SK-N-SH (cell line): ENCODE measurements around the gene KHNYN. TPM values are rescaled to one million over a fixed set of nuclear protein-coding genes. Genes with fewer than 3 reads are reported as not detected.

ENCODE experiments used
- CTCF ChIA-PET: fragments of 300-600, 350-600 bp; formaldehyde crosslinking; extraction: SDS; loops from one replicate; lab custom pipeline; 2021; lab: Yijun Ruan, JAX
- POLR2A ChIA-PET: fragments of 350-600 bp; sonication (Branson Sonifier 250); formaldehyde crosslinking; extraction: SDS; loops from one replicate; lab custom pipeline; 2020; ENCODE audit warnings: antibody characterized with exemption, inconsistent platforms; lab: Yijun Ruan, JAX
- DNase-seq: peaks from one replicate; pipeline ENCODE4 v3.0.0; 2012
- H2AFZ ChIP-seq: fragments of 200-600 bp; sonication (generic); 2 replicates; pipeline ENCODE4 v1.8.1; 2016; ENCODE audit warnings: antibody characterized with exemption, mild to moderate bottlenecking, low read depth
- H3F3A ChIP-seq: fragments of 200-600 bp; sonication (generic); replicated peaks from 2 replicates; pipeline ENCODE3; 2016; ENCODE audit warnings: antibody characterized with exemption, mild to moderate bottlenecking; ENCODE audit not compliant: insufficient read depth
- H3K27ac ChIP-seq, 2 experiments: fragments of 200-500 bp in 1 of 2; fragments of 200-600 bp in 1 of 2; sonication (Bioruptor generic) in 1 of 2; sonication (generic), shearing (Covaris generic) in 1 of 2; 2 replicates each; pipeline versions ENCODE4 v1.5.1 to v1.6.1; 2014 to 2016; ENCODE audit warnings: low read depth in 2 of 2, inconsistent platforms in 1 of 2, low read length in 1 of 2, mild to moderate bottlenecking in 1 of 2, mixed read lengths in 1 of 2
- H3K27me3 ChIP-seq: fragments of 200-600 bp; sonication (generic), shearing (Covaris generic); 2 replicates; pipeline ENCODE4 v1.6.1; 2016; ENCODE audit warnings: mixed run types; ENCODE audit not compliant: insufficient read depth
- H3K36me3 ChIP-seq, 2 experiments: fragments of 200-500 bp in 1 of 2; fragments of 200-600 bp in 1 of 2; sonication (Bioruptor generic) in 1 of 2; sonication (generic) in 1 of 2; replicated peaks in 1 of 2; 2 replicates each; pipeline versions ENCODE3 to v1.5.1; 2014 to 2016; ENCODE audit warnings: low read length in 1 of 2, mild to moderate bottlenecking in 1 of 2; ENCODE audit not compliant: insufficient read depth in 2 of 2, control insufficient read depth in 1 of 2
- H3K4me1 ChIP-seq, 2 experiments: fragments of 200-500 bp in 1 of 2; fragments of 200-600 bp in 1 of 2; sonication (Bioruptor generic) in 1 of 2; sonication (generic), shearing (Covaris generic) in 1 of 2; 2 replicates each; pipeline versions ENCODE4 v1.5.1 to v1.6.1; 2014 to 2016; ENCODE audit warnings: low read depth in 1 of 2, low read length in 1 of 2, mixed run types in 1 of 2; ENCODE audit not compliant: insufficient read depth in 2 of 2, control insufficient read depth in 1 of 2
- H3K4me2 ChIP-seq: fragments of 200-600 bp; sonication (generic), shearing (Covaris generic); 2 replicates; pipeline ENCODE4 v1.6.1; 2017; ENCODE audit warnings: mixed run types
- H3K4me3 ChIP-seq, 2 experiments: fragments of 200-500 bp in 1 of 2; fragments of 200-600 bp in 1 of 2; sonication (Bioruptor generic) in 1 of 2; sonication (generic), shearing (Covaris generic) in 1 of 2; 2 replicates each; pipeline versions ENCODE4 v1.5.1 to v1.8.1; 2014 to 2016; ENCODE audit warnings: low read depth in 2 of 2, inconsistent platforms in 1 of 2, low read length in 1 of 2, mild to moderate bottlenecking in 1 of 2, mixed read lengths in 1 of 2, moderate library complexity in 1 of 2
- H3K79me2 ChIP-seq: fragments of 200-600 bp; sonication (generic); 2 replicates; pipeline ENCODE4 v1.8.1; 2017; ENCODE audit warnings: mild to moderate bottlenecking; ENCODE audit not compliant: insufficient read depth
- H3K9ac ChIP-seq: fragments of 200-600 bp; sonication (generic); 2 replicates; pipeline ENCODE4 v1.6.1; 2017; ENCODE audit warnings: mixed run types
- H3K9me2 ChIP-seq: fragments of 200-600 bp; sonication (generic); 2 replicates; pipeline ENCODE4 v1.6.1; 2017; ENCODE audit warnings: mixed run types
- H3K9me3 ChIP-seq: fragments of 200-600 bp; sonication (generic); 2 replicates; pipeline ENCODE4 v1.6.1; 2017; ENCODE audit warnings: mixed run types, mild to moderate bottlenecking, moderate library complexity
- H4K20me1 ChIP-seq: fragments of 200-600 bp; sonication (generic); 2 replicates; pipeline ENCODE4 v1.6.1; 2017; ENCODE audit warnings: mild to moderate bottlenecking, mixed run types; ENCODE audit not compliant: insufficient read depth
- CHD2 ChIP-seq: fragments of 150-350 bp; IDR thresholded peaks from 2 replicates; pipeline ENCODE4 v1.6.1; 2018; ENCODE audit warnings: low read length; ENCODE audit not compliant: partially characterized antibody
- EP300 ChIP-seq, 2 experiments: IDR thresholded peaks; 2 replicates each; pipeline versions ENCODE4 v1.4.0 to v1.6.1; 2012; ENCODE audit warnings: borderline replicate concordance in 1 of 2, low read depth in 1 of 2, low read length in 1 of 2
- EZH2phosphoT487 ChIP-seq: fragments of 200-600 bp; sonication (generic); IDR thresholded peaks from 2 replicates; pipeline ENCODE4 v1.6.1; 2017; ENCODE audit warnings: low read depth, mixed run types, mild to moderate bottlenecking, antibody characterized with exemption, moderate library complexity, borderline replicate concordance
- FOXJ3 ChIP-seq: sonication (generic); formaldehyde crosslinking; IDR thresholded peaks from 2 replicates; pipeline ENCODE4 v1.5.1; 2020; ENCODE audit warnings: mild to moderate bottlenecking, missing genetic modification reagents
- FOXM1 ChIP-seq: IDR thresholded peaks from 2 replicates; pipeline ENCODE4 v1.4.0; 2012; ENCODE audit warnings: low read depth, mild to moderate bottlenecking
- GABPA ChIP-seq: IDR thresholded peaks from 2 replicates; pipeline ENCODE4 v1.4.0; 2012; ENCODE audit warnings: low read depth, mild to moderate bottlenecking
- MEF2A ChIP-seq: IDR thresholded peaks from 2 replicates; pipeline ENCODE4 v1.4.0; 2012; ENCODE audit warnings: low read depth, borderline replicate concordance
- MXI1 ChIP-seq: IDR thresholded peaks from 2 replicates; pipeline ENCODE4 v1.6.1; 2012; ENCODE audit warnings: mild to moderate bottlenecking, low read depth, low read length, improper control_type of control experiment
- NRF1 ChIP-seq: IDR thresholded peaks from 2 replicates; pipeline ENCODE4 v1.6.1; 2012; ENCODE audit warnings: low read depth, mild to moderate bottlenecking, low read length
- RAD21 ChIP-seq: IDR thresholded peaks from 2 replicates; pipeline ENCODE4 v1.6.1; 2012; ENCODE audit warnings: mild to moderate bottlenecking, low read length
- RXRA ChIP-seq: IDR thresholded peaks from 2 replicates; pipeline ENCODE4 v1.4.0; 2012; ENCODE audit warnings: low read depth, mild to moderate bottlenecking, borderline replicate concordance
- SMC3 ChIP-seq: IDR thresholded peaks from 2 replicates; pipeline ENCODE4 v1.6.1; 2012; ENCODE audit warnings: low read depth, low read length, improper control_type of control experiment
- YY1 ChIP-seq: IDR thresholded peaks from 2 replicates; pipeline ENCODE4 v1.4.0; 2012; ENCODE audit warnings: low read depth, mild to moderate bottlenecking
- ZBTB33 ChIP-seq: IDR thresholded peaks from 2 replicates; pipeline ENCODE4 v1.4.0; 2012; ENCODE audit warnings: low read depth, borderline replicate concordance
- WGBS: methylation state at CpG from one replicate; pipeline ENCODE4 v1.1.6; 2017; ENCODE audit warnings: low lambda C conversion rate; 5-methylcytosine and 5-hydroxymethylcytosine counted together
- polyA plus RNA-seq, 3 experiments: library from polyadenylated mRNA; depleted of rRNA; stranded (reverse); fragments of >200 nt; gene quantifications; 2 replicates each; pipeline ENCODE4 v1.2.3, GENCODE V29; 2012
- TF ChIP-seq, protein P1 (sequence below): IDR thresholded peaks from 2 replicates; pipeline ENCODE4 v1.4.0; 2012; ENCODE audit warnings: low read depth
- TF ChIP-seq, protein P2 (sequence below): IDR thresholded peaks from 2 replicates; pipeline ENCODE4 v1.4.0; 2012; ENCODE audit warnings: low read depth, borderline replicate concordance
- TF ChIP-seq, protein P3 (sequence below): IDR thresholded peaks from 2 replicates; pipeline ENCODE4 v1.6.1; 2012; ENCODE audit warnings: mild to moderate bottlenecking, low read depth, low read length, moderate library complexity

KHNYN gene
- polyA plus RNA-seq, 1 of the 3 experiments (the other 2 are of a cell fraction) = 18.3 TPM

- POLR2A ChIA-PET = no interaction called here
- Histone ChIP-seq H3K9ac (no peak overlapping the region), H3K9me2 (no peaks in the 10 kb centered on the region), H3K36me3 (peaks cover 0 to 6% of the 10 kb centered on the region in 2 experiments), H3K79me2 (no peaks in the 10 kb centered on the region), H3K9me3 (no peaks in the 10 kb centered on the region), H3K4me3 (no peak overlapping the region), H2AFZ (no peak overlapping the region), H4K20me1 (no peaks in the 10 kb centered on the region), H3K4me2 (no peak overlapping the region), H3K27me3 (0 out of 2 replicates have a peak, but pooled peaks cover 5% of the 10 kb centered on the region), H3K27ac (no peak overlapping the region), H3K4me1 (no peaks in the 10 kb centered on the region; a peak in 1 of 4 replicates), H3F3A (no peaks in the 10 kb centered on the region)
- 82% methylated on average over 12 of the region's 16 CpGs for WGBS
- CTCF ChIA-PET = interaction anchor here (0.9 to 9.9 kb wide), 7 partner anchors 9 to 90 kb away, joined by 3 to 63 read pairs (median 9); partner anchors contain the start of genes CBLN3 and KHNYN
- TF ChIP-seq FOXJ3 (no peak), ZBTB33 (no peak), EZH2phosphoT487 (no peak), RXRA (no peak), NRF1 (no peak), EP300 (IDR thresholded peaks at IDR 0.05; ENCODE audit: borderline replicate concordance in 1 of 2, low read depth in 1 of 2, low read length in 1 of 2) (no peak), CHD2 (no peak), RAD21 (no peak), FOXM1 (no peak), MXI1 (no peak), SMC3 (no peak), YY1 (no peak), GABPA (no peak), MEF2A (no peak)
- TF ChIP-seq, protein P1, sequence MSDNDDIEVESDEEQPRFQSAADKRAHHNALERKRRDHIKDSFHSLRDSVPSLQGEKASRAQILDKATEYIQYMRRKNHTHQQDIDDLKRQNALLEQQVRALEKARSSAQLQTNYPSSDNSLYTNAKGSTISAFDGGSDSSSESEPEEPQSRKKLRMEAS = no peak
- TF ChIP-seq, protein P2, sequence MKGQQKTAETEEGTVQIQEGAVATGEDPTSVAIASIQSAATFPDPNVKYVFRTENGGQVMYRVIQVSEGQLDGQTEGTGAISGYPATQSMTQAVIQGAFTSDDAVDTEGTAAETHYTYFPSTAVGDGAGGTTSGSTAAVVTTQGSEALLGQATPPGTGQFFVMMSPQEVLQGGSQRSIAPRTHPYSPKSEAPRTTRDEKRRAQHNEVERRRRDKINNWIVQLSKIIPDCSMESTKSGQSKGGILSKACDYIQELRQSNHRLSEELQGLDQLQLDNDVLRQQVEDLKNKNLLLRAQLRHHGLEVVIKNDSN = no peak
- TF ChIP-seq, protein P3, sequence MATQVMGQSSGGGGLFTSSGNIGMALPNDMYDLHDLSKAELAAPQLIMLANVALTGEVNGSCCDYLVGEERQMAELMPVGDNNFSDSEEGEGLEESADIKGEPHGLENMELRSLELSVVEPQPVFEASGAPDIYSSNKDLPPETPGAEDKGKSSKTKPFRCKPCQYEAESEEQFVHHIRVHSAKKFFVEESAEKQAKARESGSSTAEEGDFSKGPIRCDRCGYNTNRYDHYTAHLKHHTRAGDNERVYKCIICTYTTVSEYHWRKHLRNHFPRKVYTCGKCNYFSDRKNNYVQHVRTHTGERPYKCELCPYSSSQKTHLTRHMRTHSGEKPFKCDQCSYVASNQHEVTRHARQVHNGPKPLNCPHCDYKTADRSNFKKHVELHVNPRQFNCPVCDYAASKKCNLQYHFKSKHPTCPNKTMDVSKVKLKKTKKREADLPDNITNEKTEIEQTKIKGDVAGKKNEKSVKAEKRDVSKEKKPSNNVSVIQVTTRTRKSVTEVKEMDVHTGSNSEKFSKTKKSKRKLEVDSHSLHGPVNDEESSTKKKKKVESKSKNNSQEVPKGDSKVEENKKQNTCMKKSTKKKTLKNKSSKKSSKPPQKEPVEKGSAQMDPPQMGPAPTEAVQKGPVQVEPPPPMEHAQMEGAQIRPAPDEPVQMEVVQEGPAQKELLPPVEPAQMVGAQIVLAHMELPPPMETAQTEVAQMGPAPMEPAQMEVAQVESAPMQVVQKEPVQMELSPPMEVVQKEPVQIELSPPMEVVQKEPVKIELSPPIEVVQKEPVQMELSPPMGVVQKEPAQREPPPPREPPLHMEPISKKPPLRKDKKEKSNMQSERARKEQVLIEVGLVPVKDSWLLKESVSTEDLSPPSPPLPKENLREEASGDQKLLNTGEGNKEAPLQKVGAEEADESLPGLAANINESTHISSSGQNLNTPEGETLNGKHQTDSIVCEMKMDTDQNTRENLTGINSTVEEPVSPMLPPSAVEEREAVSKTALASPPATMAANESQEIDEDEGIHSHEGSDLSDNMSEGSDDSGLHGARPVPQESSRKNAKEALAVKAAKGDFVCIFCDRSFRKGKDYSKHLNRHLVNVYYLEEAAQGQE = no peak
- DNase-seq = no peak
These were observed 12.7 kb upstream of the KHNYN start for GRCh38 chr14:24416932-24417619.
